IMR-90 (cell line): ENCODE results near the gene RNU6-8.

Source experiments
- BHLHE40 ChIP-seq: fragments of 150-350 bp; IDR thresholded peaks from 2 replicates; pipeline ENCODE4 v1.6.1; 2016; ENCODE audit warnings: mild to moderate bottlenecking, low read depth, low read length
- CTCF ChIP-seq: conservative IDR thresholded peaks from 2 replicates; pipeline ENCODE4 v1.5.1; 2012; ENCODE audit warnings: mild to moderate bottlenecking, low read depth, low read length, improper control_type of control experiment
- ELK1 ChIP-seq: fragments of 150-350 bp; IDR thresholded peaks from 2 replicates; pipeline ENCODE4 v1.6.1; 2016; ENCODE audit warnings: low read depth, mild to moderate bottlenecking, low read length, moderate library complexity, borderline replicate concordance
- FOS ChIP-seq: fragments of 150-350 bp; IDR thresholded peaks from 2 replicates; pipeline ENCODE4 v1.6.1; 2016; ENCODE audit warnings: low read depth, low read length
- MAFK ChIP-seq: IDR thresholded peaks from 2 replicates; pipeline ENCODE4 v1.6.1; 2012; ENCODE audit warnings: low read depth, low read length, improper control_type of control experiment
- MAZ ChIP-seq: IDR thresholded peaks from 2 replicates; pipeline ENCODE4 v1.6.1; 2012; ENCODE audit warnings: low read depth, mild to moderate bottlenecking, low read length, improper control_type of control experiment, moderate library complexity, borderline replicate concordance
- MXI1 ChIP-seq: IDR thresholded peaks from 2 replicates; pipeline ENCODE4 v1.6.1; 2012; ENCODE audit warnings: low read depth, mild to moderate bottlenecking, low read length, moderate library complexity, borderline replicate concordance
- NFE2L2 ChIP-seq: fragments of 150-350 bp; IDR thresholded peaks from 2 replicates; pipeline ENCODE4 v1.6.1; 2016; ENCODE audit warnings: low read depth, mild to moderate bottlenecking, low read length
- POLR2A ChIP-seq: IDR thresholded peaks from 2 replicates; pipeline ENCODE4 v1.6.1; 2012; ENCODE audit warnings: mild to moderate bottlenecking, low read depth, low read length
- RAD21 ChIP-seq: IDR thresholded peaks from 2 replicates; pipeline ENCODE4 v1.6.1; 2012; ENCODE audit warnings: low read length, improper control_type of control experiment
- RCOR1 ChIP-seq: IDR thresholded peaks from 2 replicates; pipeline ENCODE4 v1.6.1; 2012; ENCODE audit warnings: mild to moderate bottlenecking, low read length, improper control_type of control experiment; ENCODE audit not compliant: insufficient replicate concordance
- RFX5 ChIP-seq: IDR thresholded peaks from 2 replicates; pipeline ENCODE4 v1.8.0; 2012; ENCODE audit warnings: low read depth, mild to moderate bottlenecking, low read length, moderate library complexity
- SMC3 ChIP-seq: fragments of 150-350 bp; IDR thresholded peaks from 2 replicates; pipeline ENCODE4 v1.6.1; 2016; ENCODE audit warnings: low read depth, mild to moderate bottlenecking, antibody characterized with exemption, low read length, moderate library complexity
- USF2 ChIP-seq: fragments of 150-350 bp; IDR thresholded peaks from 2 replicates; pipeline ENCODE4 v1.6.1; 2017; ENCODE audit warnings: mild to moderate bottlenecking, antibody characterized with exemption, low read length, low read depth

- no peak for TF ChIP-seq CTCF
- no peak for TF ChIP-seq MXI1
- TF ChIP-seq MAFK, result no peak
- no peak for TF ChIP-seq RAD21
- no peak for TF ChIP-seq USF2
- no peak for TF ChIP-seq POLR2A
- TF ChIP-seq RCOR1, result no peak
- no peak for TF ChIP-seq MAZ
- no peak for TF ChIP-seq BHLHE40
- TF ChIP-seq SMC3, result no peak
- no peak for TF ChIP-seq RFX5
- TF ChIP-seq NFE2L2, result no peak
- no peak for TF ChIP-seq ELK1
- no peak for TF ChIP-seq FOS
Observed at GRCh38 chr14:32166924-32167323, 36.1 kb downstream of the RNU6-8 start.
